Dermis blood vessel endothelial cell (primary cell): ENCODE results near the gene KLHL29. TPM values are rescaled to one million over a fixed set of nuclear protein-coding genes. Genes with fewer than 3 reads are reported as not detected.

ENCODE experiments used
- DNase-seq: peaks from one replicate; pipeline ENCODE4 v3.0.0; 2010
- total RNA-seq: library from RNA; depleted of rRNA; stranded (reverse); fragments of >200 nt; gene quantifications from 2 replicates; pipeline ENCODE4 v1.2.3, GENCODE V29; 2014

The KLHL29 gene
- total RNA-seq, 1 donor from 2014 or later = 3.7 TPM

DNA sequence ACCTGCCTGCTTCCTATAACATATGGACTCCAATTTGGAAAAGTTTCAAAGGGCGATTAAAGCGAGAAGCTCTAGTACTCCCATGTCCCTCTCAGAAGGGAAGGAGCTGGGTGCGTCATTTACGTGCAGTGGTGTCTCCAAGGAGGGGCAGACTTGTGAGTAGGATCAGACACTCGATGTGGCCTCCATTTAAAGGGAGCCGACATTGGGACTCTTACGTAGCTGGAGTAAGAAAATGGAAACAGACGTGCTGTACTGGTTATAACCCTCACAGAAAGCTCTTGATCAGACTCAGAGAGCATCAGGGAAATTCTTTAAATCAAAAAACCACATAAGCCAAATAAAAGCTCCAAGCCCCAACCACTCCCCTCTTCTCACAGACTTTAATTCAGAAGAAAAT is 198.5 kb downstream of the KLHL29 start:
- no peak for DNase-seq

DNA sequence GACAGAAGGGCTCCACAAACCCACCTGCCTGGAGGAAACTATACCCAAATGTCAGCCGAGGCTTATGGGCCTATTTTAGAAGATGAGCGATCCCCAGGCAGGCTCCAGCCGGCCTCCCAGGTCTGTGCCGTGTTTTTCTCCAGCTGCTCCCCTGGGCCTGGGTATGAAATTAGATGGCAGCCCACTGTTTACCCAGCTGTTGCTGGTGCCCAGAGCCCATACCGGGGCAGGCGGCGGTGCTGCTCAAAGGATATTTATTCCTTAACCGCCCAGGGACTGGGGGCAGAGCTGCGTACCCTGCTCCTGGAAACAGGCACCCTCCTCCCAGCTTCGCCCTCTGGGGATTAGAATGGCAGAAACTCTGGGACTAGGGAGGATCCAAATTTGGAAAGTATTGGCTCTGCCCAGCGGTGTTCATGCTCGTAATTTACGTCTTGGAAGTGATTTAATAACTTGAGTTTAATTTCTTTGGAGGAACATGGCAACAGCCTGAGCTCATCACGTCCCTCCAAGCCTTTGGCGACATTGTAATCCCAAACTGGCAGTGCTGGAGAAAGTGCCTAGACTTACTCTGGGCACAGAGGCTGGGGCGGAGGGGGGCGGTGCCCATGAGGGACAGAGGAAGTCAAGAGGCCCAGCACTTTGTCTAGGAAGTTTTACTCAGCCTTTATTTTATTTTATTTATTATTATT is 199.2 kb downstream of the KLHL29 start:
- DNase-seq = no peak

DNA sequence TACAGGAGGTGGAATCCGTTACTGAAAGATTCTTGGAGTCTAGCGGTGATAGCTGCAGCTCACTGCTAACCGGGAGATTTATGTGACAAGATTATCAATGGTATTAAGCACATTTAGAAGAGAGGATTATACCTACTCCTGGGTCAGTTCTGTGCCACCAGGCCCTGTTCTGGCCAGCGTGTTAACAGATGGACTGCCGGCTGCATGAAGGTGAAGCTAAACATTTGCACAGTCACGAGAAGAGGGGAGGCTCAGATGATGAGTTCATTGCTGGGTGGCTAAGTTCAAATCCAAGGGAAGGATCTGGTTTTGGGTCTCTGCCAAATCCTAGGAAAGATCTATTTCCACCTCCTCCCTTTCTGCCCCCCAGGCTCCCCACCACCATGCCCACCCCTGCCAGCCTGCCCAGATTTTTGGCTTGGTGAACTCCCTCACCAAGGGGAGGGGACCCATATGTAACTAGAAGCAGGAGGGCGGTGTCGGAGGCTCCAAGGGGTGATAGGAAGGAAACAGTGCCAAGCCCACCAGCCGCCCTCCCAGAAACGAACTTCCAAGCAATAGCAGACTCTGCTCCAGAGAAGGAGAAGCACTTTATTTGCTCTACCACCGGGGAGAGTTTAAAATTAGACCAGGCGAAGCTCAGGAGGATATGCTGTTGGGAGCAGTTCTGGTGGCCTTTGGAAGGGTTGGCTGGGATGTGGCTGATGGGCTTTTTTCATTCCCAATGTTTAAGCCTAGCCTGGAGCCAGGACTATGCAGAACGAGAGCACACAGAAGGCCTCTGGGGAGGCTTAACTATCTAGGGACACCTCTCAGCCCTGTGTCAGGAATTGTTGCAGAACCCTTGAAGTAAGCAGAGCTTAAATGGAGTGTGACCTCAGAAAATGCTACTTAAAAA is 200.5 kb downstream of the KLHL29 start:
- no peak for DNase-seq

DNA sequence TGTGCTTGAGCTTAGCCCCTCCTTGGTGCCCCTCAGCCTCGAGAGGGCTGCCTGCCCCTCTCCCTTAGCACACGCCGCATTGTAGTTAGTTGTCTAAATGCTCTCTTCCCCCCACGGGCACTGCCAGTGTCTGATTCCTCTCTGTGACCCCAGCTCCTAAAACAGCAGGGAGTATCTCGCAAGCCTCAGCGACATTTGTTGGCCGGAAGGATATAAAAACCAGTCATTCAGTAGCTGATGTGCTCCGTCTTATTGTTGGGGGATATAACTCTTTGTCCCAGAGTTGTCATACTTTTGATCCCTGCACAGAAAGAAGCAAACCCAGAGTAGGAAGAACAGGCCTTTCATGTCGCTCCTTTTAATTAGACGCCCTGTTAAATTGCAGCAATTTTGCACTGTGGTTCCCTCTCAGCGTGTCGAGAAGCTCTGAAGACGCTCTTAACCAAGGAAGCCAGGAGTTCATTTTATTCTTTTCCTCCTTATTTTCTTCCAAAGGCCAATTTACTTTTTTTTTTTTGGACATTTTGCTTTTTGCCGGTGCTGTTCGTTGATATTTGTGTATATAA is 201.8 kb downstream of the KLHL29 start:
- no peak for DNase-seq

DNA sequence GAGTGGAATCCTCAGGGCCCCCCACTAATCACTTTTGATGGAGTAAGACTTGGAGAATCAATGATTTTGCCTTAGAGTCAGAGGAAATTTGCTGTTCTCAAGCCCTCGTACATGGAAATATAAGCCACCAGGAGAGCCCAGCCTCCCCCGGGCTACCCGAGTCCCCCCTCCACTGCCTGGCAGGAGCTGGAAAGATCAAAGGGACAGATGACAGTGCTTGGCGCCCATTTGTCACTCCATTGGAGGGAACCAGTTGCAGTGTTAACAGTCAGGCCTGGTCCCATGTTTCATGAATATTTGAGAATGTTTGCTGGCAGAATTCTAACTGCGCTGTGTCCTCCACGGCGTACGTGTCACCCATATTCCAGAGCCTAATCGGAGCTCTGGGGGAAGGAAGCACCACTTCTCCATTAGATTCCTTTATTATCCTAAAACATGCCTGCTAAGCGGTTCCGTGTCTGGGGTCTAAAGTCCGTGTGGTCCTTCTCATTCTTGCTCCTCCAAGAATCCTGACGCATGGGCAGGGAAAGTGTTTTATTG is 202.4 kb downstream of the KLHL29 start:
- no peak for DNase-seq

DNA sequence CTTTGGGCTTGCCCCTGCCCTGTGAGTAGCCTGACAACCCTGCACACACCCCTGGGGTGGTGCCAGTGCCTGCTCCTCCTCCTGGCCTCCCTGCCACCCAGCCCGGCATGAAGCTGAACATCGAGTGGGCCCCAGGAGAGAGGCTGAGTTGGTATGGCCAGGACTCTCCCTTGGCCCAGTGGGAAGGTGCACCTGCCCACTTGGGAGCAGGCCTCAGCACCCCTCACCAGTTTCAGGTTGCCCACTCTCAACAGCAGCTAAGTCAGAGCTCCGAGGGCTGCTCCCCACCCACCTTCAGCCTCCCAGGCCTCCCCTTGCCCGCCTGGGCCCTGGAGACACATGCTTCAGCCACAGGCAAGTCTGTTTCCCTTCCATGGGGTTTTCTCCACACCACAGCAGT is 203.1 kb downstream of the KLHL29 start:
- no peak for DNase-seq

DNA sequence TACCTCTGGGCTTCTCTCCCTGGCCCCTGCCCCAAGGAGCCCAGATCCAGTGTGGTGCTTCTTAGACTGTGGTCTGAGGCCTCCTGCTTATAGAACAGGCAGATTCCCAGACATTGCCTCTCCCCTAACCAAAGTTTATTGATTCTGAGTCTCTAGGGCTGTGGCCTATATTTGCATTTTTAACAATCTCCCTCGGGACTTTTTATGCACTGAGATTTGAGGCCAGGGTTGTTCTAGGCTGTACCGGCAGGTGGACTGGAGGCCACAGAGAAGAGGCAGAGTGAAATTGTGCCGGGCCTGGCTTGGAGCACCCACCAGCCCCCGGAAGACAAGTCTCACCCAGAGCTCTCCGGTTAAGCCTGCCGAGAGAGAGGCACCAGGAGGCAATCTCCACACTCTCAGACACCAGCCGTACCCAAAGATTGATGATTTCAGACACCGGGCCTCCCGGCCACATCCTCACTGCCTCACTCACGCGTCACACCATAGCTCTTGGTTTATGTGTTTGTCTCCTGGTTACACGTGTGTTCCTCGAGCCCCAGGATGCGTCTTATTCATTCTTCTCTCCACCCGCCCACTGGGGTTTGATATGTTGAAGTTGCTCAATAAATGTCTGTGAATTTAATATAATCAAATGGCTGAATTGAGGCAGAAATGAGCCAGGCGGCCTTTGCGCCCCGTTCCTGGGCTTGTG is 203.7 kb downstream of the KLHL29 start:
- DNase-seq = no peak

DNA sequence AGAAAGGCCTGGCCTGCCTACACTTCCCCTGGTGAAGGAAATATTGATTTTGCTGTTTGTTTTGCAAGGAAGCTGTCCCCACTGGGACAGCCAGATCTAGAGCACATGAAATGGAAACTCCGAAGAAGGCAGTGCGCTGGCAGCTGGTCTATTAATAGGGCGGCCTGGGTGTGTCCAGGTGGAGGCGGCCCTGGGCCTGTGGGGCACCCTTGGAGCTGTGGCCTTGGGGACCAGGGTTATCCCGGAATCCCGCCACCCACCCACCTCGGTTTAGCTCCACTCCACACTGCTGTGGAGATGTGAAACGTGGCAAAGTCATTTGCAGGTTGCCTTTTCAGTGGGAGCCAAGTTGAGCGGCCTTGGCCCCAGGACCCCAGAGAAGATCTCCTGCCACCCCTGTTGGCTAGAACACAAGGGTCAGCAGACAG is 204.3 kb downstream of the KLHL29 start:
- no peak for DNase-seq

DNA sequence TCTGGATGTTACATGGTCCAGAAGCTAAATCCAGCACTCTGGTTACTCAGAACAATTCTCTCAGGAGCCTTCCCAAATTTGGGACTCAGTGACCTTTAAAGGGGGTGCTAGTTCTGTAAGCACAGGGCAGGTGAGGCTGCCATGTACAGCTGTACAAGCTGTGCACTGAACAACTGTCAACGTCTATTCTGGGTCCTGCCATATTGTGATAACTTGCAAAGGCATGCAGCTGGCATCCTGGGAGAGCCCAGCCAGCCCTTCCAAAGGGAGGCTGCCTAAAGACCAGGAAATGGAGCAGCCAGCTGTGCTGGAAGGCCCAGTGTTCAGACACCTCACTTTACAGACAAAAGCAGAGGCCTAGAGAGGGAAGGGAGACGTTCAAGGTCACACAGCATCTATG is 204.8 kb downstream of the KLHL29 start:
- no peak for DNase-seq

DNA sequence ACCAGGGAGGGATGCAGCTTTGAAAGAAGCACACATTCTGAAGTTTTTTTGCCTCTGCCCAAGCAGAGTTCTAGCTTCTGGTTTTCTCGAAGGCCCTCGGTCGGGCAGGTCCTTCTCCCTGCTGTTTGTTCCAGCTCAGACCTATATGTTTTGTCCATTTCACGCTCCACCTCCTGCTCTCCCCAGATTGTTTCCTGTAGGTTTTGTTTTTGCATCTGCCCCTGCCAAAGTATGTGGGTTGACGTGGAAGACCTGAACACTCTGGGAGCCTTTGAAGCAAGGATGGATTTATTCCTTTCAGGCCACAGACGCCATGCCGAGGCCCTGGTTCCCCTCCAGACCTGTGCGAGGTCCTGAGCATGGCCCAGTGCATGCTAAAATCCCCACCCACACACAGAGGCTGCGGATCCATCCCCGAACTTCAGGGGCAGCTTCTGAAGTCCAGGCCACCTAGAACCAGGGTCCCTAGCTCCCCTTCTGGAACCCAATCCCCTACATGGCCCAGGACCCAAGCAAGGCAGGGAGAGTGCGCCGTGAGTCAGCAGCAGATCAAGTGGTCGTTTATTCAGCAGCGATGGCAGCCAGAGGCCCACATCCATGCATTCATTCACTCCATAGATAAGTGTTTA is 205.4 kb downstream of the KLHL29 start:
- DNase-seq = no peak

DNA sequence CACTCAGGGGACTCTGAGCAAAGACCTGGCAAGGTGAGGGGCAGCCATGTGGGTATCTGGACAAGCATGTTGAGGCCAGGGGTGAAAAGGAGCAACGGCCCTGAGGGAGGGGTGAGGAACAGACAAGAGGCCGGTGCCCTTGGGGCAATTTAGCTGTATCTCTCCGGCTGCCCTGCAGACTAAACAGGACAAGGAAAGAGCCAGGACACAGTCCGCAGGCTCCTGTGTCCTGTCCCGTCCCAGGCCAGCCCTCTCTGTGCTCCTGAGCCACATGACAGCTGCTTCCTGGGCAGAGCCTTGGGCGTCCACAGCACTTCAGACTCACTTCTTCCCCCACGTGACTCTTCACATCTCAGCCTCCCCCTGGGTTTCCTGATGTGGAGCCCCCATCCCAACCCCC is 206.1 kb downstream of the KLHL29 start:
- DNase-seq = peak; percentile 31

DNA sequence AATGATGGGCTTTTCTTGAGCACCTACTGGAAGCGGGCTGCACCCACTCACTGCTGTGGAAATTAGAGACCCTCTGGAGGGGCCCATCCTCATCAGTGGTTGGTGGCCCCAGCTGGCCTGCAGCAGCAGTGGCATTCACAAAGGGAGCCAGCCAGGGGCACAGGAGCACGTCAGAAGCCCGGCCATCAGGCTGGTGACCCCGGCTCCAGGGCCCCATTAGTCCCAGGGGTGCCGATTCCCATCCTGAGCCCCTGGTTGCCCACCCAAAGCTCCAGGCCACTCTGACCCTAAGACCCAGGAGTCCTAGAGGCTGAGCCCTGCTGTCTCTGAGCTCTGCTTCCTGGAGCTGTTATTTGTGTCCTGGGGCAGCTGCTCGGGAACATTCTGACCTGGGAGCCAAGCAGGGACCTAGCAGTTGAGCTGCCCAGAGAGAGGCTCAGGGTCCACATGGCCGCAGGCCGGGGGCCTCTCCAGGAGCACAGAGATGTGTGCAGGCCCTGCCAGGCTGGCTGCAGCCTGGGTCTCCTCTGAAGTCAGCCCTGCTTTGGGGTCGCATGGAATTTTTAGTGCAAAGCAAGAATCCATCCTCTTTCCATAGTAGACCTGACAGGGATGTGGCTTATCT is 207.2 kb downstream of the KLHL29 start:
- DNase-seq = no peak

DNA sequence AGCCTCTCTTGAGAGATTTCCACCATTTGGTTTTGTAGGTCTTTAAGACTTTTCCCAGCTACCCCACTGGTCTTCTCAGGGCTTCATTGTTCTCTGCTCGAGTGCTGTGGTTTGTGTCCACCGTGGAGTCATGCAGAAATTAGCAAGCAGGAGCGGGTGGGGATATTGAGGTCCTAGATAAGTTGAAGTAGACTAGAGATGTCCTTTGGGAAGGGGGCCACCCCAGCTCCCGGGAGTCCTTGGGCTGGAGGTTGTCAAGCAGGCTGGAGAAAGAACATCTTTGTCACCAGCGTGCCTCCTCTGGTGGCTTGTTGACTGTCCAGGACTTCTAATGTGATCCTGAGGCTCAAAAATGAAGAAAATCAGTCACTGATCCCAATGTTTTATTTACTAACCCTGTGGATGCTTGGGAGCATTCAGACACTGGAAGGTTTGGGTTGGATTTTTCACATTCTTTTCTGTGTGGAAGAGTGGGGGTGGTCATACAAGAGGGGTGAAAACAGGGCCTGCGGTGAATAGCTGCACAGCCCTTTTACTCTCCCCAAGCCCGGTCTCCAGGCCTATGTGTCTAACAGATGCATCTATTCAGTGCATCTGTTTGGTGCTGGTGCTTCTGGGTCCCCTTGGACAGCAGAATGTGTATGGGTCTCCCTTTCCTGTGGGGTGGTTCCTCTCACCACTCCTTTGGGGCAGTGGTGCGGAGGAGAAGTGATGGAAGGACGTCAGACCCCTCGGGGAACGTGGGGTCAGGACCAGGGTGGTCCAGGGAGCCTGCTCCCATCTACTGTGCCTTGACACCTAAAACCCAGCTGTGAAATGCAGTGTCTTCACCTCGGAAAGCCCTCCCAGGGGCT is 208.1 kb downstream of the KLHL29 start:
- no peak for DNase-seq

DNA sequence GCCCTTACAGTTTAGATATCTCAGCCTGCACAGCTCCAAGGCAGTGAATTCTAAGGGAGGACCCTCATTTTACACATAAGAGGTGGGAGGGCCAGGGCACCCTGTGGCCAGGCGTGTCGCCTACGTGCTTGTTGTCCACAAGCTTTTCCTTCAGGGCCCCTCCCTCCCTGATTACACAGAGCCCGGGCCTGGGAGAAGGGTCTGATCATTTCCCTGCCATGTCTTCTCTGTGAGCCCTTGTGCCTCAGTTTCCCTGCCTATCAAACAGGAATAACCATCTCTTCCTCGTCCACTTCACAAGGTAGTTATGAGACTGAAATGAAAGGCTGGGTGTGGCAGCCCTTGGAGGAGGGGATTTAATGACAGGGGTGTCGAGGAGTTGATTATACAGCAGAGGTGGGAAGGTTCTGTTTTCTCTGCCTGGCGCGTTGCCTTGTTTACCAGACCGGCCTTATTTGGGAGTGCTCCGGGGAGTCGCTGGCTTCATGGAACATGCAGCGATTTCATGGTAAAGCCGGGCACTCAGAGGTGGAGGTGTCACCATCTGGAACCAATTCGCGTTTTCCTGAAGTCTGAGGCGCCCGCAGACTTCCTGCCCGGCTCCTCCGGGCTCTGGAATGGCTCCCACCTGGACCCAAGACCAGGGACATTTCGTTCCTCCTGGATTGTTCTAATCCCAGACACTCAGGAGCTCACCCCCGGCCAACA is 208.9 kb downstream of the KLHL29 start:
- peak; percentile 45 for DNase-seq

DNA sequence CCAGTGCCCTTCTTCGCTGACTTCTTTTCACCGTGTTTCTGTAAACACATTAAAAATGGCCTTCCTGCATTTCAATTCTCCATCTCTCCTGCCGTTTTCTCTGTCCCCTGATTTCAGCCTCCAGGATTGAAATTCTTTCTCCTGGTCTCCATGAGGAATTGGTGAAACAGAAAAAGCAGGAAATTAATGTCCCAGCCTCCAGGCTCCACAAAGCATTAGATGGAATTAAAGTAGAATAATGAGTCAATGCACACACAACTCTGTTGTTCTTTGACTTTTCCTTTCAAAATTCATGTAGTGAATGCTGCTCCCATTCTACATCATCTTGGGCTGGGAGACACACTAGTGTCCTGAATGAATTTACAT is 209.5 kb downstream of the KLHL29 start:
- DNase-seq = peak; percentile 17

DNA sequence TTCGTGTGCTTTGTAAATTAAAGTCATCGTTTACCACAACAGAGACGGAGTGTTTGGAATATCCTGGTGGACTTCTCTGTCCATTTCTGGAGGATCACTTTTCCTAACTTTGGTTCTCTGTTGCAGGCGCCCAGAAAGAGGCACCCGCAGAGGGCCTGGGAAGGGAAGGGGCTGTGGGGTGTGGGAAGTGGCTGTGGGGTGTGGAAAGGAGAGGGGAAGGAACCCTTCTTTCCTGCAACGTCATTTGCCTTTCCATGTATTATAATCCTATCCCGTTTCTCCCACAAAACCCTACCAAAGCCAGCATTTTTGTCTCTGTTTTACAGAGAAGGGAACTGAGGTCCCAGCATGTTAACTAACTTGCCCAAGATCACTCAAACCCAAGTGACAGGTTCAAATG is 210.0 kb downstream of the KLHL29 start:
- peak; percentile 14 for DNase-seq

DNA sequence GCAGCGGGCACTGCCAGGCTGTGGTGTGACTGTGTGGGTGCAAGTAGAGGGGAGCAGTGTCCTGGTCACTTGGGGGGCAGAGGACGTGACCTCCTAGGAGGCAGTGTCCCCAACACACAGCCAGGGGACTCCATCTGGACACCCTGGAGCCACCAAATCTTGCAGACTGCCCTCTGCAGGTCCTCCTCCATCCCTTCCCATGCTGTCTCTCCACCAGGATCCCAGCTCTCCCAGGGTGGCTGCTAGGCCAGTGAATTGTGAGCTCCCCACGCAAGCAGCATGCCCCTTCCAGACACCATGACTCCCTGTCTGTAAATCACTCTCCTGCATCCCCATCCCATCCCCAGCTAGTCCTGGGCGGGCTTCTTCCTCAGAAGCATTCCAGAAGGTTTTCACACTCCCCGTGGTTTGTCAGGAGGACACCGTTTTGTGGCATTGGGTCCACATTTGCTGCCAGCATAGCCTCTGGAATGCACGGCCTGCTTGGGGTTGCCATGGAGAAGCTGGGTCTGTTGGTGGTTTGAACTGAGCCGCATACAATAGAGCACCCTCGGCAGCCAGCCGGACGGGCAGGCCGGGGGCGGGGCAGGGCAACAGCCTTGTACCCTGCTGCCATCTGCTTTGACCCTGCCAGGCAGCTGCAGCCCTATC is 210.7 kb downstream of the KLHL29 start:
- peak; percentile 62 for DNase-seq

DNA sequence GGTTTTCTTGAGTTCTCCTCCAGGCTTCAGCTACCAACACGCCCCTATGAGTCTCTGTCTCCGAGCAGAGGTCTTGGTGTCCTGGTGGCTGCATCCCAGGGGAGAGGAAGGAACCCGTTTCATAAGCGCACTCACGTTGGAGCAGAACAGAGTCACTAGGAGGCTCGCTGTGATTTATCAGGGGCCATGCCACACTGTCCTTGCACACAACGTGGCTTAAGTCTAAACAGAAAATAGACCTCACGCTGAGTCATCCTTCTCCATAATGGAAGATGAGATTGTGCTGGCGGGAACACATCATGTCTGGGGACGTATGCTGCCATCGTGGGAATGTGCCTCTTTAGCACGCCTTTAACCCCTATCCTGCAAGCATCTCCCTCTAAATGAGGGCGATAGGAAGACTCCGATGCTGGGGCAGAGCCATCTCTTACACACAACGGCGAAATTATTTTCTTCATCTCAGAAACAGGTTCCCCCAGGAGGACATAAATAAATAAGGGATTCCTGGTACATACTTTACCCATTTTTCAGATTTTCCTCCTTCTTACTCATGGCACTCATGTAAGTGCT is 211.4 kb downstream of the KLHL29 start:
- peak; percentile 8 for DNase-seq

DNA sequence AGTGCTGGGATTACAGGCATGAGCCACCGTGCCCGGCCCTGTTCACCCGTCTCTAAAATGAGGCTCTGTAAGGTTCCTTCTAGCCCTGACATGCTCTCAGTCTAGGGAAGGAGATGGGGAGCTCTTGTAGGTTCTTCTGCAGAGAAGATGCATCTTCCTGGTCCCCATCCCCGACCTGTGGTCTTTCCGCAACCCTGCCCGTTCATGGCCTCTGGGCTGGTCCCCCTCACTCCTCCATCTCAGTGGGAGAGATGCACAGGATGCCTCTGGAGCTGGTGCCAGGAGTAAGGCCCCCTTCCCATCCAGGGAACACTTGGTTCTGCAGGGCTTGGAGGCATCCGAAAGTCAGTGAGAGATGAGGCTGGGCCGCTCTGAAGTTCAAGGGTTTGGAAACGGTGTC is 212.7 kb downstream of the KLHL29 start:
- DNase-seq = no peak
